ENCODE results near the gene RNF17. TPM values are rescaled to one million over a fixed set of nuclear protein-coding genes. Genes with fewer than 3 reads are reported as not detected.

RNF17 gene
- polyA plus RNA-seq, 1 of the 3 experiments (the other 2 are of a cell fraction), result not detected

DNA sequence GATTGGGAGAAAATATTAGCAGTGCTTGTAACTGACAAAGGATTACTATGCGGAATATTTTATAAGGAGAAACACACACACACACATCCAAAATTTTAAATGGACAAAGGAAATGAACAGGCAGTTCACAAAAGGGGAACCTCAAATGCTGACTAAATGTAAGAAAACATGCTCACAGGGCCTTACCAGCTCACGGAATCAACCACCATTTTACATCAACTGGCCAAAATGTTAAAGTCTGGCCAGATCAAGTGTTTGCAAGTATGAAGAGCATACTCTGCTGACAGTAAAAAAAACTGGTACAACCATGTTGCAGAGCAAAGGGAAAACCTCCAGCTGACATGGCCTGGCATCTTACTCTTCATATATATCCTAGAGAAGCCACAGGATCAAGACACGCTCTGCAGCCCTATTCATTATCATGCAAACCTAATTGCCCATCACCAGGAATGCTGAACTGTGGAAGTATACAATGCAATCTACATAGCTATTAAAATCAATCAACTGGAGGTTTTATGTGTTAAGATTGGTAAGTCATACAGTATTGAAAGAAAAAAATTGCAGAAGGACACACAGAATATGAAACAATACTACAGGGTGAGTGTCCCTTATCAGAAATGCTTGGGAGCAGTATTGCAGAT is 124.4 kb downstream of the RNF17 start:
- DNase-seq, result no peak
- CTCF ChIA-PET, result no interaction called here
- H4K20me1 ChIP-seq (ENCODE audit: insufficient read depth), result no peaks in the 10 kb centered on the region
- TF ChIP-seq SMC3 (IDR thresholded peaks at IDR 0.05; ENCODE audit: low read depth, low read length) (no peak), GABPA (IDR thresholded peaks at IDR 0.05; ENCODE audit: low read depth) (no peak), GATA2 (CRISPR knock-in tag; IDR thresholded peaks at IDR 0.05) (no peak), FOXJ3 (CRISPR knock-in tag; IDR thresholded peaks at IDR 0.05) (no peak), RXRA (IDR thresholded peaks at IDR 0.05; ENCODE audit: borderline replicate concordance, low read depth) (no peak), CHD2 (IDR thresholded peaks at IDR 0.05; ENCODE audit: low read length, partially characterized antibody) (no peak), RFX5 (IDR thresholded peaks at IDR 0.05; ENCODE audit: low read length) (no peak), TAF1 (IDR thresholded peaks at IDR 0.05; ENCODE audit: borderline replicate concordance, low read depth, low read length) (no peak), TCF12 (IDR thresholded peaks at IDR 0.05) (no peak), ELF1 (IDR thresholded peaks at IDR 0.05) (no peak), SIN3A (IDR thresholded peaks at IDR 0.05; ENCODE audit: borderline replicate concordance, low read depth, low read length) (no peak), RCOR1 (IDR thresholded peaks at IDR 0.05; ENCODE audit: low read length) (no peak), NFIC (IDR thresholded peaks at IDR 0.05; ENCODE audit: borderline replicate concordance) (no peak)
- TF ChIP-seq, protein P1, sequence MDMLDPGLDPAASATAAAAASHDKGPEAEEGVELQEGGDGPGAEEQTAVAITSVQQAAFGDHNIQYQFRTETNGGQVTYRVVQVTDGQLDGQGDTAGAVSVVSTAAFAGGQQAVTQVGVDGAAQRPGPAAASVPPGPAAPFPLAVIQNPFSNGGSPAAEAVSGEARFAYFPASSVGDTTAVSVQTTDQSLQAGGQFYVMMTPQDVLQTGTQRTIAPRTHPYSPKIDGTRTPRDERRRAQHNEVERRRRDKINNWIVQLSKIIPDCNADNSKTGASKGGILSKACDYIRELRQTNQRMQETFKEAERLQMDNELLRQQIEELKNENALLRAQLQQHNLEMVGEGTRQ (IDR thresholded peaks at IDR 0.05; ENCODE audit: borderline replicate concordance, low read depth, low read length), result no peak
- TF ChIP-seq, protein P2, sequence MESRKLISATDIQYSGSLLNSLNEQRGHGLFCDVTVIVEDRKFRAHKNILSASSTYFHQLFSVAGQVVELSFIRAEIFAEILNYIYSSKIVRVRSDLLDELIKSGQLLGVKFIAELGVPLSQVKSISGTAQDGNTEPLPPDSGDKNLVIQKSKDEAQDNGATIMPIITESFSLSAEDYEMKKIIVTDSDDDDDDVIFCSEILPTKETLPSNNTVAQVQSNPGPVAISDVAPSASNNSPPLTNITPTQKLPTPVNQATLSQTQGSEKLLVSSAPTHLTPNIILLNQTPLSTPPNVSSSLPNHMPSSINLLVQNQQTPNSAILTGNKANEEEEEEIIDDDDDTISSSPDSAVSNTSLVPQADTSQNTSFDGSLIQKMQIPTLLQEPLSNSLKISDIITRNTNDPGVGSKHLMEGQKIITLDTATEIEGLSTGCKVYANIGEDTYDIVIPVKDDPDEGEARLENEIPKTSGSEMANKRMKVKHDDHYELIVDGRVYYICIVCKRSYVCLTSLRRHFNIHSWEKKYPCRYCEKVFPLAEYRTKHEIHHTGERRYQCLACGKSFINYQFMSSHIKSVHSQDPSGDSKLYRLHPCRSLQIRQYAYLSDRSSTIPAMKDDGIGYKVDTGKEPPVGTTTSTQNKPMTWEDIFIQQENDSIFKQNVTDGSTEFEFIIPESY (IDR thresholded peaks at IDR 0.05; ENCODE audit: borderline replicate concordance, low read depth), result no peak
- TF ChIP-seq, protein P3, sequence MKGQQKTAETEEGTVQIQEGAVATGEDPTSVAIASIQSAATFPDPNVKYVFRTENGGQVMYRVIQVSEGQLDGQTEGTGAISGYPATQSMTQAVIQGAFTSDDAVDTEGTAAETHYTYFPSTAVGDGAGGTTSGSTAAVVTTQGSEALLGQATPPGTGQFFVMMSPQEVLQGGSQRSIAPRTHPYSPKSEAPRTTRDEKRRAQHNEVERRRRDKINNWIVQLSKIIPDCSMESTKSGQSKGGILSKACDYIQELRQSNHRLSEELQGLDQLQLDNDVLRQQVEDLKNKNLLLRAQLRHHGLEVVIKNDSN (IDR thresholded peaks at IDR 0.05; ENCODE audit: borderline replicate concordance, low read depth), result no peak
- TF ChIP-seq, protein P4, sequence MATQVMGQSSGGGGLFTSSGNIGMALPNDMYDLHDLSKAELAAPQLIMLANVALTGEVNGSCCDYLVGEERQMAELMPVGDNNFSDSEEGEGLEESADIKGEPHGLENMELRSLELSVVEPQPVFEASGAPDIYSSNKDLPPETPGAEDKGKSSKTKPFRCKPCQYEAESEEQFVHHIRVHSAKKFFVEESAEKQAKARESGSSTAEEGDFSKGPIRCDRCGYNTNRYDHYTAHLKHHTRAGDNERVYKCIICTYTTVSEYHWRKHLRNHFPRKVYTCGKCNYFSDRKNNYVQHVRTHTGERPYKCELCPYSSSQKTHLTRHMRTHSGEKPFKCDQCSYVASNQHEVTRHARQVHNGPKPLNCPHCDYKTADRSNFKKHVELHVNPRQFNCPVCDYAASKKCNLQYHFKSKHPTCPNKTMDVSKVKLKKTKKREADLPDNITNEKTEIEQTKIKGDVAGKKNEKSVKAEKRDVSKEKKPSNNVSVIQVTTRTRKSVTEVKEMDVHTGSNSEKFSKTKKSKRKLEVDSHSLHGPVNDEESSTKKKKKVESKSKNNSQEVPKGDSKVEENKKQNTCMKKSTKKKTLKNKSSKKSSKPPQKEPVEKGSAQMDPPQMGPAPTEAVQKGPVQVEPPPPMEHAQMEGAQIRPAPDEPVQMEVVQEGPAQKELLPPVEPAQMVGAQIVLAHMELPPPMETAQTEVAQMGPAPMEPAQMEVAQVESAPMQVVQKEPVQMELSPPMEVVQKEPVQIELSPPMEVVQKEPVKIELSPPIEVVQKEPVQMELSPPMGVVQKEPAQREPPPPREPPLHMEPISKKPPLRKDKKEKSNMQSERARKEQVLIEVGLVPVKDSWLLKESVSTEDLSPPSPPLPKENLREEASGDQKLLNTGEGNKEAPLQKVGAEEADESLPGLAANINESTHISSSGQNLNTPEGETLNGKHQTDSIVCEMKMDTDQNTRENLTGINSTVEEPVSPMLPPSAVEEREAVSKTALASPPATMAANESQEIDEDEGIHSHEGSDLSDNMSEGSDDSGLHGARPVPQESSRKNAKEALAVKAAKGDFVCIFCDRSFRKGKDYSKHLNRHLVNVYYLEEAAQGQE (IDR thresholded peaks at IDR 0.05; ENCODE audit: low read depth, low read length), result no peak
- H3K9me2 ChIP-seq, result no peaks in the 10 kb centered on the region
- H3K27me3 ChIP-seq (ENCODE audit: insufficient read depth), result no peaks in the 10 kb centered on the region
- H3K27ac ChIP-seq (ENCODE audit: low read depth in 2 of 2, low read length in 1 of 2), result no peak overlapping the region
- no peaks in the 10 kb centered on the region for H3K9me3 ChIP-seq
- H3F3A ChIP-seq (replicated peaks; ENCODE audit: insufficient read depth), result no peaks in the 10 kb centered on the region
- no peaks in the 10 kb centered on the region for H3K4me1 ChIP-seq (ENCODE audit: control insufficient read depth in 1 of 2, insufficient read depth in 2 of 2, low read depth in 1 of 2, low read length in 1 of 2)
- no peak overlapping the region for H3K9ac ChIP-seq
- H3K4me3 ChIP-seq (ENCODE audit: low read depth in 2 of 2, low read length in 1 of 2), result no peak overlapping the region
- no peaks in the 10 kb centered on the region for H3K79me2 ChIP-seq (ENCODE audit: insufficient read depth)
- H3K4me2 ChIP-seq, result no peak overlapping the region
- POLR2A ChIA-PET, result no interaction called here
- peaks cover 18 to 39% of the 10 kb centered on the region in 2 experiments for H3K36me3 ChIP-seq (replicated peaks in 1 of 2; ENCODE audit: control insufficient read depth in 1 of 2, insufficient read depth in 2 of 2, low read length in 1 of 2)
- 95% methylated on average over 3 of the region's 3 CpGs for WGBS (ENCODE audit: low lambda C conversion rate)
- no peak overlapping the region for H2AFZ ChIP-seq (ENCODE audit: low read depth)

Measured in SK-N-SH (cell line).